ENCODE results near the gene SH3RF3. TPM values are rescaled to one million over a fixed set of nuclear protein-coding genes. Genes with fewer than 3 reads are reported as not detected.
"Not testable (repeated sequence)": the region's sequence is repeated elsewhere in the genome, so short reads cannot be mapped to it uniquely, and the experiment has no call there.

Gene SH3RF3
- total RNA-seq, 2 experiments from 2014 or later, result 2.2 to 2.5 TPM

GRCh38 chr2:109210431-109211200 is 81.6 kb downstream of the SH3RF3 start:
- peaks cover 51% of the 10 kb centered on the region for H3K27me3 Mint-ChIP-seq
- H3K36me3 Mint-ChIP-seq, result no peaks in the 10 kb centered on the region
- no peaks in the 10 kb centered on the region for H3K9me3 Mint-ChIP-seq
- peaks cover 48% of the 10 kb centered on the region for H3K4me1 Mint-ChIP-seq
- DNase-seq, result no peak
- H3K27ac Mint-ChIP-seq, result no peak overlapping the region
- no peak overlapping the region for H3K4me3 Mint-ChIP-seq

DNA sequence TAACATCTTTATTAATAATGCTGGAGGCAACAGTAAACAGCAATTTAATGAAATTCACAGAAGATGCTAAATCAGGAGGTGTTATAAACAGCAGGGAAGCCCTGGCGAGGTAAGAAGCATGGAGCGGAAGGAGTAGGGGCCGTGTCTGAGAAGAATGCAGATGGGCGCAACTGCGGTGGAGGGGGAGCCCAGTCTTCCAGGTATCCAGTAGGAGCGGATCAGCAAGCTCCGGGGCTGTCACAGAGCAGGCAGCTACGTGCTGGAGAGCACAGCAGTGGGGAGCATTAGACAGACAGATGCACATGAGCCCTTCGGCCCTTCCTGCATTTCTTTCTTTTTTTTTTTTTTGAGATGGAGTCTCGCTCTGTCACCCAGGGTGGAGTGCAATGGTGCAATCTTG is 82.3 kb downstream of the SH3RF3 start:
- Mint-ChIP-seq H3K4me3 (no peak overlapping the region), H3K4me1 (peaks cover 55% of the 10 kb centered on the region), H3K27me3 (peaks cover 58% of the 10 kb centered on the region)

DNA sequence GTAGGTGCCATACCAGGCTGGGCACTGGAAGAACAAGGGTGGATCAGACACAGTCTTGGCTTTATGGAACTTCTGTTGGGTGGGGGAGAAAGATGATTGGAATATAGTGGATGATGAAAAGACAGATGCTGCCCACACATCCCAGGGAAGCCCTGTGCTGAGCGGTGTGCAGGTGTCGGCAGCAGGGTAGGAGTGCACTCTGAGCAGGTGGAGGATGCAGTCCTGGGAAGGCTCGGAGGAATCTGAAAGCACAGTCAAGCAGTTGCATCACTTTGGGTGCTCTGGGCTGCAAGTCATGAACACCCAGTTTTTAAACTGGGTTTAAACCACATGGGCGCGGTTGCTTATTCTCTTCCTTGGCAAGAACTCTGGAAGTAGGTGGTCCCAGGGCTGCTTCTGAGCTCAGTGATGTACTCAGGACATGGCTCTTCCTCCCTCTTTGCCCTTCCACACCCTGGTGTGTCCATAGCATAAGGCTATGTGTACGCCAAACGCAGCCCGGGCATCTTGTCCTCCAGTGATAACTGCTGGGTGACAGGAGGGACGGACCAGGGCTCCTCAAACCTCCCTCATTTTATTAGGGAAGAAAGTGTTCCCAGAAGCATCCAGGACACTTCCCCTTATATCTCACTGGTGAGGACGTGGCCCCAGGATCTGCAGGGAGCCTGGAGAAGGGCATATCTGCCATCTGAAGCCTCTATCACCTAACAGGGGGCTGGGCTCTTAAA is 84.0 kb downstream of the SH3RF3 start:
- peaks cover 63% of the 10 kb centered on the region for H3K4me1 Mint-ChIP-seq
- peaks cover 66% of the 10 kb centered on the region for H3K27me3 Mint-ChIP-seq
- H3K9me3 Mint-ChIP-seq, result no peaks in the 10 kb centered on the region
- no peaks in the 10 kb centered on the region for H3K36me3 Mint-ChIP-seq
- peak overlapping the region; percentile 81 for H3K27ac Mint-ChIP-seq
- no peak for DNase-seq
- peak overlapping the region; percentile 65 for H3K4me3 Mint-ChIP-seq

More for the DNA sequence above, 82.3 kb downstream of the SH3RF3 start:
- no peak for DNase-seq
- Mint-ChIP-seq H3K36me3 (no peaks in the 10 kb centered on the region), H3K27ac (no peak overlapping the region), H3K9me3 (no peaks in the 10 kb centered on the region)

- H3K27me3 Mint-ChIP-seq, result peaks cover 70% of the 10 kb centered on the region
- H3K4me3 Mint-ChIP-seq, result peak overlapping the region; percentile 65
- peaks cover 71% of the 10 kb centered on the region for H3K4me1 Mint-ChIP-seq
- peak overlapping the region; percentile 81 for H3K27ac Mint-ChIP-seq
- peaks cover 1% of the 10 kb centered on the region for H3K36me3 Mint-ChIP-seq
- no peaks in the 10 kb centered on the region for H3K9me3 Mint-ChIP-seq
- DNase-seq, result peak; percentile 70
Observed at GRCh38 chr2:109213646-109214433, 84.8 kb downstream of the SH3RF3 start.

DNA sequence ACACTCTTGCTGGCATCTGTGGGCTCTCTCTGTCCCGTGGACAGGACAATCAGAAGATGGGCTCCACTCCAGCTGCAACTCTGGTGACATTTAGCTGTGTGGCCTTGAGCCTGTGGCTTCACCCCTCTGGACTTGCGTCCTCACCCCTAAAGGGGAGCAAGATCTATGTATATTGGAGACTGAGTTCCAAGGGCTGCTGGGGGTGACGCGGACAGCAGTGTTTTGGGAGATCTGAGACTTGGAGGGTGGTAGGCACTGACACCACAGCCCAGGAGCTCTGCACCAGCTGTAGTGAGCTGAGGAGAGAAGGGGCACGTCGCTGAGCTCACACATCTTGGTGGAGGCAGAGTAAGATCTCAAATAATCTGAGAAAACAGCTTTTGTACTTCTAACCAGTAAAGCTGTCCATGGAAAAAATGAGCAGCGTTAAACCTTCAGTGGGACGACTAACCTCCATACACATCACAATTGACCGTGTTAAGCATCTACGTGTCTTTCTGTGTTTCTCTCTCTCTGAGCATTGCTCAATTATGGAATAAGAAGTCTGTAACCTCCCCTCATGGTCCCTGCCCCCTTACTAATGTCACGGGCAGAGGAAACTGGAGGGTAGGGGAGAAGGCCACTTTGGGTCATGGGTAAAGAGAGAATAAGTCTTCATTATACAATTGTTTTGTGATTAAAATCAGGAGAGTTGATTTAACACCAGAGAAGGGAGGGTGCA is 85.8 kb downstream of the SH3RF3 start:
- H3K4me3 Mint-ChIP-seq, result peak overlapping the region; percentile 65
- H3K27ac Mint-ChIP-seq, result peak overlapping the region; percentile 81
- peaks cover 1% of the 10 kb centered on the region for H3K36me3 Mint-ChIP-seq
- H3K9me3 Mint-ChIP-seq, result no peaks in the 10 kb centered on the region
- H3K27me3 Mint-ChIP-seq, result peaks cover 74% of the 10 kb centered on the region
- peak; percentile 24 for DNase-seq
- peaks cover 74% of the 10 kb centered on the region for H3K4me1 Mint-ChIP-seq

- no peak overlapping the region for H3K27ac Mint-ChIP-seq
Observed at GRCh38 chr2:109215866-109216265, 86.9 kb downstream of the SH3RF3 start.

DNA sequence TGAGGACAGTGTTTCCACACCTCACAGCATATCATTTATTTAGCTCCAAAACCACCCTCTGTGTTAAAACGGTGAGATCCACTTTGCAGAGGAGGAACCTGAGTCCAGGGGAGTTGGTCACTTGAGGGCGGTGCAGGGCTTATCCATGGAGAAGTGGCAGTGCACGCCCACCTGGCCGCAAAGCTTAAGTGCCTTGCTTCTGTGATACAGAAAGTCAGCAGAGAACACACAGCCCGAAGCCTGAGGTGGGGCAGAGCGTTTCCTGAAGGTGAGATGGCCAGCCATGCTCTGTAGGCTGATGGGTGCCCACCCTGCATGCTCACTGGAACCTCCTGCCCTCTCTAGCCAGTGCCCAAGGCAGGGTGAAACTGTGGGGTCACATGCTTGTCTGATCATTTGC is 87.3 kb downstream of the SH3RF3 start:
- Mint-ChIP-seq H3K27ac (no peak overlapping the region), H3K36me3 (peaks cover 1% of the 10 kb centered on the region), H3K4me3 (no peak overlapping the region), H3K4me1 (peaks cover 66% of the 10 kb centered on the region), H3K27me3 (peaks cover 60% of the 10 kb centered on the region), H3K9me3 (no peaks in the 10 kb centered on the region)
- no peak for DNase-seq

More at GRCh38 chr2:109215866-109216265, 86.9 kb downstream of the SH3RF3 start:
- no peaks in the 10 kb centered on the region for H3K9me3 Mint-ChIP-seq
- no peak overlapping the region for H3K4me3 Mint-ChIP-seq
- H3K27me3 Mint-ChIP-seq, result peaks cover 65% of the 10 kb centered on the region
- no peak for DNase-seq
- peaks cover 71% of the 10 kb centered on the region for H3K4me1 Mint-ChIP-seq
- H3K36me3 Mint-ChIP-seq, result peaks cover 1% of the 10 kb centered on the region

DNA sequence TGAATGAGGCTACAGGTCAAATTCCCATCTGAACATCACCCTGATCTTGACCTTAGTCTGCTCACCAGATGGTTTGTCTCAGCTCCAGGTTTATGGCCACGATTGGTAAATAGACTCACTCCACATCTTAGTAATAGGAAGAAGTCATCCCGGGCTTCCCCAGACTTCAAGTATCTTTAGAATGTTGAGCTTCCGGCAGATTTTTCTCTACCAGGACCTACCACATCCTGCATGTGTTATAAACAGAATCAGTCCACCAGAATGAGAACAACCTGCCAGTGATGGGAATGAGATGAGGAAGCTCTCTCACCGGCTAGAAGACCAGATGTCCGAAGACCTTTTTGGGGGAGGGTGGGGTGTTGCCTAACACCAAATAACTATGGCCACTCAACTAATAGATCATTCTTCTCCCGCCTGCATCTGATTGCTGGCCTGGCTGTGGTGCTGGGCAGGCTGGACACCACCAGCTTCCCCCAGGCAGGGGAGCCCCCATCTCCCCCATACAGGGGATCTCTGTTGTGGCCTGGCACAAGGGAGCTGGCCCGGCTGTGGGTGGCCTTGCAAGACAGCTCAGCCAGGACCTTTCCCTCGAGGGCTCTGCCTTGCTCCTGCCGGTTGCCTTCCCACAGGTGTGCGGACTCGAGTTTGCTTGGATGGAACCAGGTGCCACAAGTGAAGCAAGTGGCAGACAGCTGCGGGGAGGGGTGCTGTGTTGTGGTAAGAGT is 88.5 kb downstream of the SH3RF3 start:
- peaks cover 1% of the 10 kb centered on the region for H3K36me3 Mint-ChIP-seq
- peak overlapping the region; percentile 22 for H3K27ac Mint-ChIP-seq
- H3K9me3 Mint-ChIP-seq, result no peaks in the 10 kb centered on the region
- peak overlapping the region; percentile 62 for H3K4me3 Mint-ChIP-seq
- H3K4me1 Mint-ChIP-seq, result peaks cover 62% of the 10 kb centered on the region
- DNase-seq, result no peak
- H3K27me3 Mint-ChIP-seq, result peaks cover 50% of the 10 kb centered on the region

GRCh38 chr2:109218087-109218791 is 89.2 kb downstream of the SH3RF3 start:
- Mint-ChIP-seq H3K27ac (peak overlapping the region; percentile 22), H3K9me3 (no peaks in the 10 kb centered on the region), H3K4me1 (peaks cover 57% of the 10 kb centered on the region), H3K36me3 (peaks cover 1% of the 10 kb centered on the region), H3K27me3 (peaks cover 42% of the 10 kb centered on the region), H3K4me3 (no peak overlapping the region)
- no peak for DNase-seq

- H3K4me3 Mint-ChIP-seq, result no peak overlapping the region
- H3K27ac Mint-ChIP-seq, result no peak overlapping the region
- no peaks in the 10 kb centered on the region for H3K9me3 Mint-ChIP-seq
- peaks cover 37% of the 10 kb centered on the region for H3K27me3 Mint-ChIP-seq
- H3K4me1 Mint-ChIP-seq, result peaks cover 54% of the 10 kb centered on the region
- H3K36me3 Mint-ChIP-seq, result peaks cover 1% of the 10 kb centered on the region
- DNase-seq, result no peak
Observed at GRCh38 chr2:109218792-109219126, 89.8 kb downstream of the SH3RF3 start.

GRCh38 chr2:109220860-109221259 is 91.9 kb downstream of the SH3RF3 start:
- peaks cover 42% of the 10 kb centered on the region for H3K4me1 Mint-ChIP-seq
- no peak overlapping the region for H3K4me3 Mint-ChIP-seq
- no peaks in the 10 kb centered on the region for H3K9me3 Mint-ChIP-seq
- no peak for DNase-seq
- H3K27me3 Mint-ChIP-seq, result peaks cover 24% of the 10 kb centered on the region
- no peak overlapping the region for H3K27ac Mint-ChIP-seq
- H3K36me3 Mint-ChIP-seq, result peaks cover 1% of the 10 kb centered on the region

- DNase-seq, H3K27ac Mint-ChIP-seq, H3K36me3 Mint-ChIP-seq, H3K9me3 Mint-ChIP-seq, H3K4me3 Mint-ChIP-seq: not testable (repeated sequence)
- Mint-ChIP-seq H3K4me1 (peaks cover 38% of the 10 kb centered on the region), H3K27me3 (peaks cover 19% of the 10 kb centered on the region)
Observed at GRCh38 chr2:109221316-109221715, 92.3 kb downstream of the SH3RF3 start.

DNA sequence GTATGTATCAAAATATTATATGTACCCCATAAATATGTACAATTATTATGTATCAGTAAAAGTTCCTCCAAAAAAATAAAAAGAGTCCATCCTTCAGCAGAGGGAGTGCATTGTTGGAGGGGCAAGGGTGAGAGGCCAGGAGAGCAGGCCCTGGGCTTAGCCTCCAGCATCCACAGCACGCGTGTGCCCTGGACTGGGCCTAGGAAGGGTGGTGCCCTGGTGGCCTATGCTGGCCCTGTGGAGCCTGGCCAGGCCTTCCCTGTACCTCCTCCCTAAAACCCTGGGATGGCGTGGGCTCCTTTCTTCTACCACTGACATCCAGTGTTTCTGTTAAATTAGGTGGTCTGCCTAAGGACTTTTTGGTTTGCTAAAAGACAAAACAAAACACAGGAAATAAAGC is 93.4 kb downstream of the SH3RF3 start:
- peaks cover 3% of the 10 kb centered on the region for H3K36me3 Mint-ChIP-seq
- H3K27ac Mint-ChIP-seq, result no peak overlapping the region
- DNase-seq, result no peak
- peaks cover 30% of the 10 kb centered on the region for H3K4me1 Mint-ChIP-seq
- H3K4me3 Mint-ChIP-seq, result no peak overlapping the region
- H3K9me3 Mint-ChIP-seq, result no peaks in the 10 kb centered on the region
- H3K27me3 Mint-ChIP-seq, result peaks cover 10% of the 10 kb centered on the region
